ENCODE data around the gene PYCARD.

The PYCARD gene

GRCh38 chr16:31181102-31181830 lies 21.3 kb downstream of the PYCARD start:
- Histone ChIP-seq H3K27ac (ENCODE audit: low read length, poor library complexity, severe bottlenecking) (peak overlapping the region; percentile 66), H2BK5ac (ENCODE audit: low read depth, low read length, poor library complexity, severe bottlenecking) (no peak overlapping the region), H3K9me3 (ENCODE audit: control insufficient read depth, low read length) (no peaks in the 10 kb centered on the region), H3K79me1 (replicated peaks; ENCODE audit: low read length, poor library complexity, severe bottlenecking) (peaks cover 9% of the 10 kb centered on the region), H3K4ac (ENCODE audit: low read depth in 1 of 2, low read length in 2 of 2) (peak overlapping the region in 1 of 2 experiments; percentile 63), H3K23ac (ENCODE audit: low read length in 2 of 2) (peak overlapping the region in 1 of 2 experiments; percentile 52), H2BK15ac (ENCODE audit: low read depth, poor library complexity, severe bottlenecking) (no peak overlapping the region), H4K91ac (ENCODE audit: low read length) (no peak overlapping the region), H2BK12ac (ENCODE audit: low read length in 2 of 2) (no peak overlapping the region), H3K9ac (ENCODE audit: low read length) (peak overlapping the region; percentile 95), H3K4me2 (ENCODE audit: low read length, poor library complexity, severe bottlenecking) (peak overlapping the region; percentile 97), H3K4me3 (ENCODE audit: insufficient read depth in 1 of 2, low read depth in 1 of 2, low read length in 2 of 2) (peak overlapping the region; percentile 90 to 94), H2AK5ac (ENCODE audit: low read length, severe bottlenecking) (no peak overlapping the region), H3K27me3 (ENCODE audit: control insufficient read depth in 1 of 2, insufficient read depth in 1 of 2, low read length in 2 of 2) (no peaks in the 10 kb centered on the region), H4K8ac (ENCODE audit: low read length) (no peak overlapping the region), H3K18ac (ENCODE audit: low read depth in 1 of 2, low read length in 2 of 2) (peak overlapping the region in 1 of 2 experiments; percentile 14), H3K36me3 (ENCODE audit: control insufficient read depth in 1 of 2, insufficient read depth in 2 of 2, low read depth in 1 of 2, low read length in 2 of 2) (peaks cover 29 to 38% of the 10 kb centered on the region in 2 experiments), H2AFZ (ENCODE audit: low read depth, low read length) (no peak overlapping the region), H2BK120ac (ENCODE audit: low read depth, low read length) (no peak overlapping the region), H3K4me1 (ENCODE audit: control insufficient read depth, insufficient read depth, low read depth, low read length) (peaks cover 16% of the 10 kb centered on the region), H3K14ac (ENCODE audit: low read length in 2 of 2) (peak overlapping the region in 1 of 2 experiments; percentile 20)
- peak; percentile 46 for DNase-seq
- 8% methylated on average over 28 of the region's 31 CpGs for WGBS

GRCh38 chr16:31179747-31180459 lies 22.7 kb downstream of the PYCARD start, which contains the start of gene FUS:
FUS (plus strand) TSS chr16:31180139; CDS start chr16:31180215, 76 bp downstream.
- Histone ChIP-seq H3K27me3 (ENCODE audit: control insufficient read depth in 1 of 2, insufficient read depth in 1 of 2, low read length in 2 of 2) (no peaks in the 10 kb centered on the region), H2BK5ac (ENCODE audit: low read depth, low read length, poor library complexity, severe bottlenecking) (peak within 1 kb of the TSS; percentile 99), H2BK12ac (ENCODE audit: low read length in 2 of 2) (peak within 1 kb of the TSS; percentile 75 to 95), H2BK120ac (ENCODE audit: low read depth, low read length) (peak within 1 kb of the TSS; percentile 91), H3K9me3 (ENCODE audit: control insufficient read depth, low read length) (no peaks in the 10 kb centered on the region), H2AK5ac (ENCODE audit: low read length, severe bottlenecking) (peak within 1 kb of the TSS; percentile 90), H2BK15ac (ENCODE audit: low read depth, poor library complexity, severe bottlenecking) (peak within 1 kb of the TSS; percentile 95), H3K4me2 (ENCODE audit: low read length, poor library complexity, severe bottlenecking) (peak within 1 kb of the TSS; percentile 97), H3K79me1 (replicated peaks; ENCODE audit: low read length, poor library complexity, severe bottlenecking) (peaks cover 9% of the 10 kb centered on the region), H3K4ac (ENCODE audit: low read depth in 1 of 2, low read length in 2 of 2) (peak within 1 kb of the TSS; percentile 92 to 95), H3K4me3 (ENCODE audit: insufficient read depth in 1 of 2, low read depth in 1 of 2, low read length in 2 of 2) (peak within 1 kb of the TSS; percentile 91 to 94), H3K27ac (ENCODE audit: low read length, poor library complexity, severe bottlenecking) (peak within 1 kb of the TSS; percentile 95), H2AFZ (ENCODE audit: low read depth, low read length) (peak within 1 kb of the TSS; percentile 76), H4K91ac (ENCODE audit: low read length) (peak within 1 kb of the TSS; percentile 96), H3K4me1 (ENCODE audit: control insufficient read depth, insufficient read depth, low read depth, low read length) (peaks cover 14% of the 10 kb centered on the region), H4K8ac (ENCODE audit: low read length) (peak within 1 kb of the TSS; percentile 97), H3K23ac (ENCODE audit: low read length in 2 of 2) (peak within 1 kb of the TSS in 1 of 2 experiments; percentile 95), H3K36me3 (ENCODE audit: control insufficient read depth in 1 of 2, insufficient read depth in 2 of 2, low read depth in 1 of 2, low read length in 2 of 2) (peaks cover 24 to 25% of the 10 kb centered on the region in 2 experiments), H3K14ac (ENCODE audit: low read length in 2 of 2) (peak within 1 kb of the TSS; percentile 76 to 99), H3K18ac (ENCODE audit: low read depth in 1 of 2, low read length in 2 of 2) (peak within 1 kb of the TSS; percentile 95 to 99), H3K9ac (ENCODE audit: low read length) (peak within 1 kb of the TSS; percentile 95)
- 0% methylated on average over 31 of the region's 69 CpGs for WGBS
- peak; percentile 90 for DNase-seq

- Histone ChIP-seq H3K27me3 (ENCODE audit: control insufficient read depth in 1 of 2, insufficient read depth in 1 of 2, low read length in 2 of 2) (no peaks in the 10 kb centered on the region), H3K4ac (ENCODE audit: low read depth in 1 of 2, low read length in 2 of 2) (peak overlapping the region; percentile 92 to 95), H4K91ac (ENCODE audit: low read length) (peak overlapping the region; percentile 96), H3K23ac (ENCODE audit: low read length in 2 of 2) (peak overlapping the region in 1 of 2 experiments; percentile 95), H3K36me3 (ENCODE audit: control insufficient read depth in 1 of 2, insufficient read depth in 2 of 2, low read depth in 1 of 2, low read length in 2 of 2) (peaks cover 19% of the 10 kb centered on the region in 2 experiments), H2BK5ac (ENCODE audit: low read depth, low read length, poor library complexity, severe bottlenecking) (peak overlapping the region; percentile 98), H3K4me1 (ENCODE audit: control insufficient read depth, insufficient read depth, low read depth, low read length) (peaks cover 13% of the 10 kb centered on the region), H4K8ac (ENCODE audit: low read length) (peak overlapping the region; percentile 97), H3K9ac (ENCODE audit: low read length) (peak overlapping the region; percentile 95), H3K14ac (ENCODE audit: low read length in 2 of 2) (peak overlapping the region; percentile 76 to 99), H3K18ac (ENCODE audit: low read depth in 1 of 2, low read length in 2 of 2) (peak overlapping the region; percentile 95 to 99), H2AFZ (ENCODE audit: low read depth, low read length) (peak overlapping the region; percentile 76), H3K79me1 (replicated peaks; ENCODE audit: low read length, poor library complexity, severe bottlenecking) (peaks cover 9% of the 10 kb centered on the region), H3K4me3 (ENCODE audit: insufficient read depth in 1 of 2, low read depth in 1 of 2, low read length in 2 of 2) (peak overlapping the region; percentile 91 to 94), H2AK5ac (ENCODE audit: low read length, severe bottlenecking) (peak overlapping the region; percentile 90), H3K4me2 (ENCODE audit: low read length, poor library complexity, severe bottlenecking) (peak overlapping the region; percentile 91), H2BK15ac (ENCODE audit: low read depth, poor library complexity, severe bottlenecking) (peak overlapping the region; percentile 95), H3K27ac (ENCODE audit: low read length, poor library complexity, severe bottlenecking) (peak overlapping the region; percentile 95), H3K9me3 (ENCODE audit: control insufficient read depth, low read length) (no peaks in the 10 kb centered on the region), H2BK12ac (ENCODE audit: low read length in 2 of 2) (peak overlapping the region; percentile 75 to 95), H2BK120ac (ENCODE audit: low read depth, low read length) (peak overlapping the region; percentile 86)
- DNase-seq = no peak
- WGBS = 8% methylated on average over 25 of the region's 27 CpGs
These were observed 23.3 kb downstream of the PYCARD start for GRCh38 chr16:31179219-31179746.

- WGBS = 84% methylated on average over 3 of the region's 3 CpGs
- no peak overlapping the region for H3K18ac ChIP-seq (ENCODE audit: low read depth in 1 of 2, low read length in 2 of 2)
These were observed 25.4 kb downstream of the PYCARD start for GRCh38 chr16:31177136-31177535.

More at GRCh38 chr16:31177136-31177535, 25.4 kb downstream of the PYCARD start:
- H3K27me3 ChIP-seq (ENCODE audit: control insufficient read depth in 1 of 2, insufficient read depth in 1 of 2, low read length in 2 of 2) = no peaks in the 10 kb centered on the region
- no peak overlapping the region for H2BK12ac ChIP-seq (ENCODE audit: low read length in 2 of 2)
- H3K9me3 ChIP-seq (ENCODE audit: control insufficient read depth, low read length) = no peaks in the 10 kb centered on the region
- H3K14ac ChIP-seq (ENCODE audit: low read length in 2 of 2) = no peak overlapping the region
- no peak overlapping the region for H2BK120ac ChIP-seq (ENCODE audit: low read depth, low read length)
- H3K4me3 ChIP-seq (ENCODE audit: insufficient read depth in 1 of 2, low read depth in 1 of 2, low read length in 2 of 2) = no peak overlapping the region
- H2BK5ac ChIP-seq (ENCODE audit: low read depth, low read length, poor library complexity, severe bottlenecking) = no peak overlapping the region
- no peak overlapping the region for H2AFZ ChIP-seq (ENCODE audit: low read depth, low read length)
- peak; percentile 43 for DNase-seq
- no peak overlapping the region for H4K8ac ChIP-seq (ENCODE audit: low read length)
- H3K4ac ChIP-seq (ENCODE audit: low read depth in 1 of 2, low read length in 2 of 2) = no peak overlapping the region
- H3K27ac ChIP-seq (ENCODE audit: low read length, poor library complexity, severe bottlenecking) = no peak overlapping the region
- no peaks in the 10 kb centered on the region for H3K4me1 ChIP-seq (ENCODE audit: control insufficient read depth, insufficient read depth, low read depth, low read length)
- no peak overlapping the region for H4K91ac ChIP-seq (ENCODE audit: low read length)
- H3K36me3 ChIP-seq (ENCODE audit: control insufficient read depth in 1 of 2, insufficient read depth in 2 of 2, low read depth in 1 of 2, low read length in 2 of 2) = no peaks in the 10 kb centered on the region
- peaks cover 9% of the 10 kb centered on the region for H3K79me1 ChIP-seq (replicated peaks; ENCODE audit: low read length, poor library complexity, severe bottlenecking)
- peak overlapping the region; percentile 42 for H2AK5ac ChIP-seq (ENCODE audit: low read length, severe bottlenecking)
- H3K23ac ChIP-seq (ENCODE audit: low read length in 2 of 2) = no peak overlapping the region
- H2BK15ac ChIP-seq (ENCODE audit: low read depth, poor library complexity, severe bottlenecking) = no peak overlapping the region
- H3K4me2 ChIP-seq (ENCODE audit: low read length, poor library complexity, severe bottlenecking) = no peak overlapping the region
- H3K9ac ChIP-seq (ENCODE audit: low read length) = no peak overlapping the region

All from mesenchymal stem cell (in vitro differentiated cells and primary cell).